ENCODE measurements around the gene GALNTL6.

Gene GALNTL6

DNA sequence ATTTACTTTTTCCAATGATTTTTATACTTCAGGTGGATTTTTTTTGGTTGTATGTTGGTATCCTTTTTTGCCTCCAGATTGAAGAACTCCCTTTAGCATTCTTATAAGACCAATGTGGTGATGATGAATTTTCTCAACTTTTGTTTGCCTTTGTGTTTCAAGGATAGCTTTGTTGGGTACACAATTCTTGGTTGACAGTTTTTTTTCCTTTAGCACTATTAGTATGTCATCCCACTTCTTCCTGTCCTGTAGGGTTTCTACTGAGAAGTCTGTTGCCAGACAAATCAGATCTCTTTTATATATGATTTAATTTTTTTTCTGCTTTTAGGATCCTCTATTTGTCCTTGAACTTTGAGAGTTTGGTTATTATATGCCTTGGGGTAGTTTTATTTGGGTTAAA is 892.4 kb downstream of the GALNTL6 start:
- TF ChIP-seq, protein P1, sequence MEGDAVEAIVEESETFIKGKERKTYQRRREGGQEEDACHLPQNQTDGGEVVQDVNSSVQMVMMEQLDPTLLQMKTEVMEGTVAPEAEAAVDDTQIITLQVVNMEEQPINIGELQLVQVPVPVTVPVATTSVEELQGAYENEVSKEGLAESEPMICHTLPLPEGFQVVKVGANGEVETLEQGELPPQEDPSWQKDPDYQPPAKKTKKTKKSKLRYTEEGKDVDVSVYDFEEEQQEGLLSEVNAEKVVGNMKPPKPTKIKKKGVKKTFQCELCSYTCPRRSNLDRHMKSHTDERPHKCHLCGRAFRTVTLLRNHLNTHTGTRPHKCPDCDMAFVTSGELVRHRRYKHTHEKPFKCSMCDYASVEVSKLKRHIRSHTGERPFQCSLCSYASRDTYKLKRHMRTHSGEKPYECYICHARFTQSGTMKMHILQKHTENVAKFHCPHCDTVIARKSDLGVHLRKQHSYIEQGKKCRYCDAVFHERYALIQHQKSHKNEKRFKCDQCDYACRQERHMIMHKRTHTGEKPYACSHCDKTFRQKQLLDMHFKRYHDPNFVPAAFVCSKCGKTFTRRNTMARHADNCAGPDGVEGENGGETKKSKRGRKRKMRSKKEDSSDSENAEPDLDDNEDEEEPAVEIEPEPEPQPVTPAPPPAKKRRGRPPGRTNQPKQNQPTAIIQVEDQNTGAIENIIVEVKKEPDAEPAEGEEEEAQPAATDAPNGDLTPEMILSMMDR (IDR thresholded peaks at IDR 0.05; ENCODE audit: insufficient read depth, missing control alignments): no peak
- DNase-seq (ENCODE audit: insufficient read length, low spot score) (no peak), FAIRE-seq (no peak)

DNA sequence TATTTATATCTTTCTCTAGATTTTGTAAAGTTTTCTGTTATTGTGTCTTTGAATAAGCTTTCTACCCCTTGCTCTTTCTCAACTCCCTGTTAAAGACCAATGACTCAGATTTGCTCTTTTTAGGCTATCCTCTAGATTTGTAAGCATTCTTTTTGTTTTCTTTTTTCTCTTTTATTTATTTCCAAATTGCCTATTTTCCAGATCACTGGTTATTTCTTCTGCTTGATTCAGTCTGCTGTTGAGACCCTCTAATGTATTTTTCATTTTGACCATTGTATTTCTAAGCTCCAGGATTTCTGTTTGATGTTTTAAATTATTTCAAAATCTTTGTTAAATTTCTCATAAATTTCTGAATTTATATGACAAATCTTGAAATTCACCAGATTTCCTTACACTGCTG is 892.8 kb downstream of the GALNTL6 start:
- FAIRE-seq (no peak), DNase-seq (ENCODE audit: insufficient read length, low spot score) (no peak)
- TF ChIP-seq, protein P1 (IDR thresholded peaks at IDR 0.05; ENCODE audit: insufficient read depth, missing control alignments): no peak

DNA sequence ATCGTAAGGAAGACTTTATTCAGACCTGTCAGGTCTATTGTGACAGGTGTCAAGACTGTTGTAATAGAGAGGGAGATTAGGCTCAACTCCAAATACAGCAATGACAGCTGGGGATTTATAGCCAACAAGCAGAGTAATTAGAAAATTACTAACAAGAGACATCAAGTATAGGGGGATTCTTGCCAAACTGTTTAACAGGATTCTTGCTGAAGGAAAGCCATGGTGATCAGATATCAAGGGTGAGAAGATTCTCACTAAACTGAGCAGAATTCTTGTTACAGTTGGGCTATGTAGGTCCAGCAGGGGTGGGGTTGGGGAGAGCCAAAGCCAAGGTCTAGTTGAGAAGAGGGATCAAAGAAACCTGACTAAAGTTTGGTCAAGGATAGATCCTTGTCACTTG is 894.4 kb downstream of the GALNTL6 start:
- no peak for FAIRE-seq
- TF ChIP-seq, protein P1 (IDR thresholded peaks at IDR 0.05; ENCODE audit: insufficient read depth, missing control alignments): no peak
- no peak for DNase-seq (ENCODE audit: insufficient read length, low spot score)

DNA sequence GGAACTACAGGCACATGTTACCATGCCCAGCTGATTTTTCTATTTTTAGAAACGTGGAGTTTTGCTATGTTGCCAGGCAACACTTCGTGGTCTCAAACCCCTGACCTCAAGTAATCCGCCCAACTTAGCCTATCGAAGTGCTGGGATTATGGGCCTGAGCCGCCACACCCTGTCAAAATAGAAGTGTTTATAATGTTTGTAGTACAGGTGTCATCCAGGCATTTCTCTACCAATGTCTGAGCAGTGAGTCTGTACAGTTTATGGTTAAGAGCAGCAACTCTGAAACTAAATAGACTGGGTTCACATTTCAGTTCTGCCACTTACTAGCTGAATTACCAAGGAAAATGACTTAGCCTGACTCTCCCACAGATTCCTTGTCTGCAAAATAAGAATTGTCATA is 895.0 kb downstream of the GALNTL6 start:
- TF ChIP-seq, protein P1 (IDR thresholded peaks at IDR 0.05; ENCODE audit: insufficient read depth, missing control alignments): no peak
- DNase-seq (ENCODE audit: insufficient read length, low spot score) (no peak), FAIRE-seq (no peak)

DNA sequence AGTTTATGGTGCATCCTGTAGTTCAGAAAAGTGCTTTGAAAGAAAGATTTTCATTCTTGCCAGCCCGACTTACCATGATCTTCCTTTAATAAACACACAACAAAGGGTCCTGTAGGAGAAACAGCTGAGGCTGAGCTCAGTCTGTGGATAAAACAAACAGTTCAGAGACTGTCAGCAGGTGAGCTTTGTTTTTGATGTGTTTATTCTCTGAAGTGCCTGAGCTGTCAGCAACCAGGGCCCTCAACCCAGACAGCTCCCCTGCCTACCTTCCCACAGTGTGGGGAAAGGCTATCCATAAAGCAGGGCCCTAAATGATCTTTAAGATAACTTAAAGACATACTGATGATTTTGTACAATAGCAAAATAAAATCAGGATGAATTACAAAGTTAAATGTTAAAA is 896.2 kb downstream of the GALNTL6 start:
- DNase-seq (ENCODE audit: insufficient read length, low spot score): no peak
- no peak for FAIRE-seq
- TF ChIP-seq, protein P1 (IDR thresholded peaks at IDR 0.05; ENCODE audit: insufficient read depth, missing control alignments): no peak

DNA sequence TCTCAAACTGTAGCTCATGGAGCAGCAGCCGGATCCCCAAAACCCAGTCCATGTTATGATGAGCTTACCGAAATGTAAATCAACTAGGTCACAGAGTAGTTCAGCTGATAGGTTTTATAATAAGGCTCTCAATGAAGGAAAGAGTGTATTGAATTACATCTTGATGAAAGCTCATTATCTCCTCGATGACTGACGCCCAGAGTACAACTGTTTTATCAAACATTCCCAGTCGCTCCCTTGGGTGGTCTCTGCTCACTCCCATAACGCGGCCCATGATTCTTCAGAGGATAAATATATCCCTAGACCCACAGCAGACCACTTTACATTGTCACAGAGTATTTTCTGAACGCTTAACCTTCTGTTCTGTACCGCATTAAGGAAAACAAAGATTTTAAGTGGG is 903.1 kb downstream of the GALNTL6 start:
- no peak for DNase-seq (ENCODE audit: insufficient read length, low spot score)
- TF ChIP-seq, protein P1 (IDR thresholded peaks at IDR 0.05; ENCODE audit: insufficient read depth, missing control alignments): no peak
- no peak for FAIRE-seq

DNA sequence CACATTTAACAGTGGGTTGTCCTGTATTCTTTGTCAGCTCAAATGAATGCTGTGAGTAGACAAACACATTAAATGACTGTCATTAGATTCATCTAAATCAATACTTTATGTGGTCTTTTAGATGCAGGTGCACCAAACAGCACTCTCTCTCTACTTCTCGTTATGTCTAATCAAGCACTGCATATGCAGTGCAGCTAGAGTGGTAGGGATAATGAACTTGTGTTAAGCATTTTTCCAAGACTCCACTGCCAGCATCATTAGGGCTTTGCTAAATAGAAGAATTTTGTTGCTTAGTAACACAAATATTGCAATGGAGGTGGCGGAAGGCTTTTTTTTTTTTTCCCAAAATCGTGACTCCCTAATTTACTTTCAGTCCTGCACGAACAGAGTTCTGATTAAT is 908.5 kb downstream of the GALNTL6 start:
- DNase-seq (ENCODE audit: insufficient read length, low spot score) (no peak), FAIRE-seq (no peak)
- TF ChIP-seq, protein P1 (IDR thresholded peaks at IDR 0.05; ENCODE audit: insufficient read depth, missing control alignments): no peak

Data from D721Med (cell line).